PFSK-1 (cell line): ENCODE measurements around the gene MRS2.

Source experiments
- POLR2AphosphoS5 ChIP-seq: IDR thresholded peaks from 2 replicates; pipeline ENCODE4 v1.6.1; 2012; ENCODE audit warnings: low read depth, mild to moderate bottlenecking, control low read depth, low read length, moderate library complexity
- SIN3A ChIP-seq: IDR thresholded peaks from 2 replicates; pipeline ENCODE4 v1.6.1; 2012; ENCODE audit warnings: mild to moderate bottlenecking, low read length, moderate library complexity, borderline replicate concordance; ENCODE audit not compliant: insufficient read depth
- TF ChIP-seq, protein P1 (sequence below), 2 experiments: IDR thresholded peaks; 2 replicates each; pipeline versions ENCODE4 v1.6.1 to v1.8.0; 2011 to 2012; ENCODE audit warnings: low read depth in 2 of 2, low read length in 2 of 2, control low read depth in 1 of 2, inconsistent platforms in 1 of 2, mild to moderate bottlenecking in 1 of 2, moderate library complexity in 1 of 2; ENCODE audit not compliant: insufficient read depth in 1 of 2

DNA sequence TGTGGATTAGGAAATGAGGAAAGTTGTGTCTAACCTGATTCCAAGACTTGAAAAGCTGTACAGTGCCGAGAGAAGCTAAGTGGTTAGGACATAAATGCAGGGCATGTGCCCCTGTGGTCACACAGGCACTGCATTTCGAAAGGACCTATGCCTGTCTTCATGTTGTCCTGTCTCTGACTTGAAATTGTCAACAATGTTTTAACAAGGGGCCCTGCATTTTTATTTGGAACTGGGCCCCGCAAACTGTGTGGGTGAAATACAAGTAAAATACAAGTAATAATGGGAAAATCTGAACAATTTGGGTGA, 38.8 kb downstream of the MRS2 start:
- TF ChIP-seq SIN3A, result no peak
- TF ChIP-seq POLR2AphosphoS5, result no peak
- TF ChIP-seq, protein P1, sequence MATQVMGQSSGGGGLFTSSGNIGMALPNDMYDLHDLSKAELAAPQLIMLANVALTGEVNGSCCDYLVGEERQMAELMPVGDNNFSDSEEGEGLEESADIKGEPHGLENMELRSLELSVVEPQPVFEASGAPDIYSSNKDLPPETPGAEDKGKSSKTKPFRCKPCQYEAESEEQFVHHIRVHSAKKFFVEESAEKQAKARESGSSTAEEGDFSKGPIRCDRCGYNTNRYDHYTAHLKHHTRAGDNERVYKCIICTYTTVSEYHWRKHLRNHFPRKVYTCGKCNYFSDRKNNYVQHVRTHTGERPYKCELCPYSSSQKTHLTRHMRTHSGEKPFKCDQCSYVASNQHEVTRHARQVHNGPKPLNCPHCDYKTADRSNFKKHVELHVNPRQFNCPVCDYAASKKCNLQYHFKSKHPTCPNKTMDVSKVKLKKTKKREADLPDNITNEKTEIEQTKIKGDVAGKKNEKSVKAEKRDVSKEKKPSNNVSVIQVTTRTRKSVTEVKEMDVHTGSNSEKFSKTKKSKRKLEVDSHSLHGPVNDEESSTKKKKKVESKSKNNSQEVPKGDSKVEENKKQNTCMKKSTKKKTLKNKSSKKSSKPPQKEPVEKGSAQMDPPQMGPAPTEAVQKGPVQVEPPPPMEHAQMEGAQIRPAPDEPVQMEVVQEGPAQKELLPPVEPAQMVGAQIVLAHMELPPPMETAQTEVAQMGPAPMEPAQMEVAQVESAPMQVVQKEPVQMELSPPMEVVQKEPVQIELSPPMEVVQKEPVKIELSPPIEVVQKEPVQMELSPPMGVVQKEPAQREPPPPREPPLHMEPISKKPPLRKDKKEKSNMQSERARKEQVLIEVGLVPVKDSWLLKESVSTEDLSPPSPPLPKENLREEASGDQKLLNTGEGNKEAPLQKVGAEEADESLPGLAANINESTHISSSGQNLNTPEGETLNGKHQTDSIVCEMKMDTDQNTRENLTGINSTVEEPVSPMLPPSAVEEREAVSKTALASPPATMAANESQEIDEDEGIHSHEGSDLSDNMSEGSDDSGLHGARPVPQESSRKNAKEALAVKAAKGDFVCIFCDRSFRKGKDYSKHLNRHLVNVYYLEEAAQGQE (IDR thresholded peaks at IDR 0.05; ENCODE audit: insufficient read depth in 1 of 2, low read depth in 2 of 2, low read length in 2 of 2), result no peak
